ENCODE measurements around the gene BRD4. TPM values are rescaled to one million over a fixed set of nuclear protein-coding genes. Genes with fewer than 3 reads are reported as not detected.

BRD4 gene
- total and polyA plus RNA-seq, 8 donors: 10.6 to 113 (median 20.5) TPM

- Histone ChIP-seq H3K27ac (peak overlapping the region in 3 of 5 donors; percentile 0 to 70 (median 53)), H3K36me3 (peaks cover 0 to 5% (median 0%) of the 10 kb centered on the region in 4 donors)
- TF ChIP-seq EP300 (IDR thresholded peaks at IDR 0.05) (no peak), POLR2A (IDR thresholded peaks at IDR 0.05) (no peak), CTCF (IDR thresholded peaks at IDR 0.05) (no peak), POLR2AphosphoS5 (IDR thresholded peaks at IDR 0.05) (no peak)
These were observed 33.3 kb downstream of the BRD4 start for GRCh38 chr19:15298847-15299567.

DNA sequence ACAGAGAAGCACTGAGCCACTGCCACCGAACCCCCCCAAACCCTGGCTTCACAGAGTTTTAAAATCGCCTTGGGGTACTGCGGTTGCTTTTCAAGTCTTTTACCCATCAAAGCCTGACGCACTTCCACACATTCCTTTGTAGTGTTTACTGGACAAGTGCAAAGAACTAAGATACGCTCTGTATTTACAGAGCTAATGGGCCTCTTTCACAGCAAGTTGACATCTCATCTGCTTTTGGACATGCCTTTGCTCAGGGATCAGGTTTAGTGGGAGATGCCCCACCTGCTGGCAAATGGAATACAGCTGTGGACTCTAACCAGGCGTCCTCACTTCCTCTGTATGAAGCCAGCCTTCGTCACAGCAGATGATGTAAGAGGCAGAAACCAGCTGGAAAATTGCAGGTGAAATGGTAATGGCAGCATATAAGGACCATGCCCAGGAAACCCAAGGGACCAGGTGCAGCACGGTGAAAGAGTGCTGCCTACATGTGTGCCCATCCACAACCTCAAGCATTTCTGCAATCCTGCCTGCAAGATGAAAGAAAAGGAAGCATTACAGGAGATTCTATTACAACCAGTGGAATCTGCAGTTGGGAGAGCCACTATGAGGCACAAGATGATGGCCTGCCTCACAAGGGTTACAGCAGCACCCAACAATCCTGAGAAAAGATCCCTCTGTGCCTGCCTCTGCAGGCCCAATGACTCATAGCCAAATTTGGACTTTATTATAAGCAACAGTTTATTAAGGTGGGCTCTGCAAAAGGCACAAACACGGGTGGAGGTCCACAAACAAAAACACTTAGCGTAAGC, 34.7 kb downstream of the BRD4 start:
- peak in 1 of 2 donors; percentile 77 for DNase-seq
- intact Hi-C loops (cut with DNase I; ENCODE audit: low total_unique reads): no loop called here
- peak overlapping the region; percentile 14 to 75 (median 42) for H3K27ac ChIP-seq
- H3K4me1 ChIP-seq: peaks cover 80 to 100% (median 97%) of the 10 kb centered on the region in 4 donors
- TF ChIP-seq POLR2A (IDR thresholded peaks at IDR 0.05) (no peak), POLR2AphosphoS5 (IDR thresholded peaks at IDR 0.05) (peak in 1 of 3 donors; percentile 39), EP300 (IDR thresholded peaks at IDR 0.05) (no peak)
- 30 to 38% (median 33%) methylated on average over 10 of the region's 10 CpGs for WGBS, 5 donors
- H3K27me3 ChIP-seq: no peaks in the 10 kb centered on the region
- no peaks in the 10 kb centered on the region for H3K9me3 ChIP-seq
- peaks cover 0 to 5% (median 0%) of the 10 kb centered on the region in 4 donors for H3K36me3 ChIP-seq
- H3K4me3 ChIP-seq: no peak overlapping the region

More at GRCh38 chr19:15298847-15299567, 33.3 kb downstream of the BRD4 start:
- Histone ChIP-seq H3K4me1 (peaks cover 79 to 100% (median 97%) of the 10 kb centered on the region in 4 donors), H3K27me3 (no peaks in the 10 kb centered on the region), H3K4me3 (no peak overlapping the region), H3K9me3 (no peaks in the 10 kb centered on the region)
- DNase-seq: no peak
- WGBS, 5 donors: 82 to 90% (median 85%) methylated on average over 5 to 7 of the region's 7 CpGs
- intact Hi-C loops (cut with DNase I; ENCODE audit: low total_unique reads): no loop called here

GRCh38 chr19:15296841-15297415, 35.4 kb downstream of the BRD4 start:
- Histone ChIP-seq H3K36me3 (peaks cover 0 to 5% (median 0%) of the 10 kb centered on the region in 4 donors), H3K27me3 (no peaks in the 10 kb centered on the region), H3K9me3 (no peaks in the 10 kb centered on the region), H3K27ac (peak overlapping the region; percentile 14 to 75 (median 42)), H3K4me1 (peaks cover 83 to 100% (median 97%) of the 10 kb centered on the region in 4 donors), H3K4me3 (no peak overlapping the region)
- no peak for DNase-seq
- TF ChIP-seq CTCF (IDR thresholded peaks at IDR 0.05) (no peak), EP300 (IDR thresholded peaks at IDR 0.05) (no peak), POLR2AphosphoS5 (IDR thresholded peaks at IDR 0.05) (no peak), POLR2A (IDR thresholded peaks at IDR 0.05) (no peak)
- intact Hi-C loops (cut with DNase I; ENCODE audit: low total_unique reads): no loop called here
- WGBS, 5 donors: 17 to 29% (median 25%) methylated on average over 7 of the region's 7 CpGs

DNA sequence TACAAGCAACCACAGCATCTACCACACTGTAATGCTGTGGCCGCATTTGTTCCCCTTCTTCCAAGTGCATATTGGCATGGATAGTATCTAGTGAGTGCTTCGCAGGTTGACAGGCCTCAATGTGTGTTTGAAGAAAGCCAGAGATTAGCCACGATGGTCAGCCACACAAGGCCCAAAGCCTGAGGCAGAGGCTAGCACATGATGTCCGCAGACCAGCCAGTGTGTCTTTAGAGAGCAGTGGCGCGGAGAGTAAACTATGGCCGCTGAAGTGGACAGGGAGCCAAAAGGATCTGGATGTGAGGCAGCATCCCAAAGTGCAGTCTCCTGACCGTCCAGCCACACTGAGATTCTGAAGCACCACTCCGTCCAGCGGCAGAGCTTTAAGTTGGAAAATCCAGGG, 36.0 kb downstream of the BRD4 start:
- no peak for TF ChIP-seq EP300 (IDR thresholded peaks at IDR 0.05)
- TF ChIP-seq POLR2AphosphoS5 (IDR thresholded peaks at IDR 0.05): no peak
- no peak for TF ChIP-seq POLR2A (IDR thresholded peaks at IDR 0.05)
- no peak for DNase-seq
- Histone ChIP-seq H3K4me3 (no peak overlapping the region), H3K36me3 (peaks cover 0 to 5% (median 0%) of the 10 kb centered on the region in 4 donors), H3K27ac (peak overlapping the region in 4 of 5 donors; percentile 40 to 75 (median 56)), H3K4me1 (peaks cover 88 to 100% (median 94%) of the 10 kb centered on the region in 4 donors), H3K27me3 (no peaks in the 10 kb centered on the region), H3K9me3 (no peaks in the 10 kb centered on the region)
- WGBS, 5 donors: 48 to 63% (median 59%) methylated on average over 10 of the region's 10 CpGs
- intact Hi-C loops (cut with DNase I; ENCODE audit: low total_unique reads): no loop called here

DNA sequence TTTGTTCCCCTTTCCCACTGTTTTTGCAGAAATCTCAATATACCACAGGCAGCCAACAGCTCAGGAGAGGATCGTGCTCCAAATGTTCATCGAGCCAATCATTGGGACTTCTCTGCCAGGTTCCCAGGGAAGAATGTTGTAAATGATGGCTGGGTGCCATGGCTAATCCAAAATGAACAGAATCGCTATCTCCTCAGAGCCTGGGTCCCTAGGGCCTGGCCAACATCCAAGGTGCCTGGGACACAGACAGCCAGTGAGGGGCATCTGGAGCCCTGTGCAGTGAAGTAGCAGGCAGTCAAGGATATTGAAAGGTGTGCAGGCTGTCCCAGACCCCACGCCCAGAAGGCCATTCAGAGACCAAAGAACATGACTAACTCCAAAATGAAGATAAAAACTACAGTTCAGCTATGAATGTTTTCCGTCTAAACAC, 37.8 kb downstream of the BRD4 start:
- no peak overlapping the region for H3K4me3 ChIP-seq
- WGBS, 5 donors: 32 to 53% (median 46%) methylated on average over 5 of the region's 5 CpGs
- DNase-seq: no peak
- no peak for TF ChIP-seq POLR2A (IDR thresholded peaks at IDR 0.05)
- no peak for TF ChIP-seq EP300 (IDR thresholded peaks at IDR 0.05)
- TF ChIP-seq CTCF (IDR thresholded peaks at IDR 0.05): no peak
- TF ChIP-seq POLR2AphosphoS5 (IDR thresholded peaks at IDR 0.05): no peak
- no peaks in the 10 kb centered on the region for H3K9me3 ChIP-seq
- H3K36me3 ChIP-seq: peaks cover 0 to 5% (median 0%) of the 10 kb centered on the region in 4 donors
- H3K4me1 ChIP-seq: peaks cover 91 to 100% (median 96%) of the 10 kb centered on the region in 4 donors
- no peaks in the 10 kb centered on the region for H3K27me3 ChIP-seq
- intact Hi-C loops (cut with DNase I; ENCODE audit: low total_unique reads): no loop called here
- H3K27ac ChIP-seq: peak overlapping the region in 3 of 5 donors; percentile 56 to 75 (median 57)

All from stomach (tissue), 9 donors.